Activated CD4-positive, CD25-positive, alpha-beta regulatory T cell treated with anti-CD3 and anti-CD28 coated beads, Interleukin-2, amount 50 U/mL, for 24 hours (primary cell): ENCODE results near the gene NLRP9.

Source experiments
- ATAC-seq, 2 donors: fragments of 150-1000 bp; cut with Tn5 transposase; one replicate each; pipeline ENCODE4 v1.10.0; 2021; ENCODE audit warnings: mild to moderate bottlenecking in 1 of 2, moderate library complexity in 1 of 2

Gene NLRP9

GRCh38 chr19:55672418-55672817 is 65.8 kb downstream of the NLRP9 start:
- no peak for ATAC-seq

DNA sequence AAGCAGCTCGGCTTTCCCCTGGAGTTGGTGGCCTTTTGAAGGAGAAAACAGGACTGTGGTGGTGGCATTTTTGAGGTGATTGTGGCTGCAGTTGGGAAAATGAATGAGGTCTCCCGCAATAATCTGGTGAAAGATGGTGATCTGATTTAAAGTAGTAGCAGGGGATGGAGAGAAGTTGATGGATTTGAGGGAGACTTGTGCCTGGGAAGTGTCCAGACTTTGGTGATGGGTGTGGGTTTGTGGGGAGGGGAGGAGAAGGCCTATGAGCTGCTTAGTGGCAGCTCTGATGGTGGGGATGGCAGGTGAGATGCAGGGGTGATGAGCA is 67.2 kb downstream of the NLRP9 start:
- ATAC-seq: no peak

DNA sequence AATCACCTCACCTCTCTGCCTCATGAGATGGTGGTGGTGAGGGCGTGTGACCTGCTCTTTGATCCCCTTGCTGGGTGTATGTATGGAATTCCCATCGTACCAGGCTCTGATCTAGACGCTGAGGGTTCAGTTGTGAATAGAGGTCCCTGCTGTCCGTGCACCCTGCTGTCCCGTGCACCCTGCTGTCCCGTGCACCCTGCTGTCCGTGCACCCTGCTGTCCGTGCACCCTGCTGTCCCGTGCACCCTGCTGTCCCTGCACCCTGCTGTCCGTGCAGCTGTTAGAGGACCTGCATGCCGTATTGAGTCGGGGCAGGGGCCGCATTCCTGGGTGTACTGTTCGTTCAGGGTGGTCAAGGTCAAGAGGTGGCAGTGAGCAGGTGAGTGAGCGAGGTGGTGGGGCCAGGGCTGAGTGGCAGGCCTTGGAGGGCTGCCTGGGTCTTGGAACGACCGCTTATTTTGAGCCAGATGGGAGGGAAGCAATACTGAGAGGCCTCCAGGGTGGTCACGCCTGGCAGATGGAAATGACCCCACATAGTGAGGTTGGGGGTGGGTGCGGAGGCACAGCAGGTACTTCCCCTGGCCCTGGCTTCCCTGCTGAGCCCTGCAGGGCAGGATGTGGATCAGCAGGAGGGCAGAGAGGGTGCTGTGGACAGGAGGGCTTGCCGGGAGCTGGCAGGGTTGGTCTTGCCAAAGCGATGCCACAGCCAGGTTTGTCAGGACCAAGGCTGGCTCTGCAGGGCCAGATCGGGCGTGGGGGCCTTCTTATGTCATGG is 67.7 kb downstream of the NLRP9 start:
- no peak for ATAC-seq

- no peak for ATAC-seq
Observed at GRCh38 chr19:55669418-55670279, 68.6 kb downstream of the NLRP9 start.

DNA sequence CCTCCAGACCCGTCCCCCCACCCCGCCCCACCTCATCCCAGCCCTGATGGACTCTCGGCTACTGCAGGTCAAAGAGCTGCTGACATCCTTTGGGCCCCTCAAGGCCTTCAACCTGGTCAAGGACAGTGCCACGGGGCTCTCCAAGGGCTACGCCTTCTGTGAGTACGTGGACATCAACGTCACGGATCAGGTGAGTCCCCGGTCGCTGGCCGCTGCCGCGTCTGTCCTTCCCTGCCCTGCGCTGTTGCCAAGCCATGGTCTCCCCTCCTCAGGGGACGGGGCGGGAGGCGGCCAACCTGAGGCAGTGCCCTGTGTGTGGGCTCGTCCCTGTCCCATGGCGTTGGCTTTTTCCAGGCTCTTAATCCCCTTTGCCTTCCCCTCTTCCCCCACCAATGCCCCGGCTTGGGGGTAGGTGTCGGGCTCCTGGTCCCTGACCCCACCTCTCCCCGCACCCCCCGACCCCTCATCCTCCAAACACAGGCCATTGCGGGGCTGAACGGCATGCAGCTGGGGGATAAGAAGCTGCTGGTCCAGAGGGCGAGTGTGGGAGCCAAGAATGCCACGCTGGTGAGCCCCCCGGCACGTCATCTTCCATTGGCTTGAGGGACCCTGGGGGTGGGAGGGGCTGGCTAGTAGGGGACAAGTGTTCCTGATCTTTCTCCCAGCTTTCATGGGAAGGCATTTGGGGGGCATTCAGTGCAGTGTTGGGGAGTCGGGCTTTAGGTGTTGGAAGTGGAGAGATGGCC is 69.4 kb downstream of the NLRP9 start:
- ATAC-seq: no peak

DNA sequence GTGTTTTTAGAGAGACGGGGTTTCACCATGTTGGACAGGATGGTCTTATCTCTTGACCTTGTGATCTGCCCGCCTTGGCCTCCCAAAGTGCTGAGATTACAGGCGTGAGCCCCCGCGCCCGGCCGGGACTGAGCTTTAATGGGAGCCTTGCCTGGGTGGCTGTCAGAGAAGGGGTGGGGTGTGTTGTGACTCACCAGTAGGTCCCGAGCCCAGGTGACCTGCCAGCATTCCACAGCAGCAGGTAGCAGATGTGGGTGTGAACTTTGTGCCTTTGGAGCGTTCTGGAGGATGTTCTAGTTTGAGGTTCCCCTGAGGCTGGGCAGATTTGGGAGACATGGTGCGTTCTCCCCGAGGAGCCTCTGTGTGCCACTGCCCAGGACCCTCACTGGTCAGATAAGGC is 70.2 kb downstream of the NLRP9 start:
- ATAC-seq: no peak

DNA sequence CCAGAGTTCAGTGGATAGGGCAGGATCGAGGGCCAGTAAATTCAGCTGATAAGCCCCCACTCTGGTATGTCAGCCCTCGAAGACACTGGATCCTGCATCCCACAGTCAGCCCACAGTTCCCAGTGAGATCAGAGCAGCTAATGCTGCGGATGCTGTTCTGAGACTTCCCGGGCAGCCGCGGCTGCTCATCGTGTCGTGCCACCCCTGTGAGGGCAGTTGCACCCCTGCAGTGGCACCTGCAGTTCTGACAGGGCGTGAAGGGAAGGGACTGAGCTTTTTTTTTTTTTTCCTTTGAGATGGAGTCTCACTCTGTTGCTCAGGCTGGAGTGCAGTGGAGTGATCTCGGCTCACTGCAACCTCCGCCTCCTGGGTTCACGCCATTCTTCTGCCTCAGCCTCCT is 70.7 kb downstream of the NLRP9 start:
- ATAC-seq: no peak

DNA sequence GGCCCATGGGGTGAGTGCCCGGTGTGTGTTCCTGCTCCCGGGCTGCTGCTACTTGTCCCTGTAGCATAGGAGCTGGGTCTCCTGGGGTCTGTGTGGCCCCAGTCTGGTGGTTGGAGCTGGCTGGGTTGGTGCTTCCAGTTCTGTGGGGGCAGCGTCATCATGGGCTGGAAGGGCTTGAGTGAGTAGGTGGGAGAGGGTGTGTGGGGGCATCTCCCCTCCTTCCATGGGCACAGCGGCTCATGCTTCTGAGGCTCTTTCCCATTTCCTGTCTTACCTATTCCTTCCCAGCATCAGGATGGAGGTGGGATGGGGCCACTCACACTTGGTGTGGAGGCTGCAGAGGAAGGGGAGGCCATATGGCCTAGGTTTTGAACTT is 71.2 kb downstream of the NLRP9 start:
- ATAC-seq: no peak

DNA sequence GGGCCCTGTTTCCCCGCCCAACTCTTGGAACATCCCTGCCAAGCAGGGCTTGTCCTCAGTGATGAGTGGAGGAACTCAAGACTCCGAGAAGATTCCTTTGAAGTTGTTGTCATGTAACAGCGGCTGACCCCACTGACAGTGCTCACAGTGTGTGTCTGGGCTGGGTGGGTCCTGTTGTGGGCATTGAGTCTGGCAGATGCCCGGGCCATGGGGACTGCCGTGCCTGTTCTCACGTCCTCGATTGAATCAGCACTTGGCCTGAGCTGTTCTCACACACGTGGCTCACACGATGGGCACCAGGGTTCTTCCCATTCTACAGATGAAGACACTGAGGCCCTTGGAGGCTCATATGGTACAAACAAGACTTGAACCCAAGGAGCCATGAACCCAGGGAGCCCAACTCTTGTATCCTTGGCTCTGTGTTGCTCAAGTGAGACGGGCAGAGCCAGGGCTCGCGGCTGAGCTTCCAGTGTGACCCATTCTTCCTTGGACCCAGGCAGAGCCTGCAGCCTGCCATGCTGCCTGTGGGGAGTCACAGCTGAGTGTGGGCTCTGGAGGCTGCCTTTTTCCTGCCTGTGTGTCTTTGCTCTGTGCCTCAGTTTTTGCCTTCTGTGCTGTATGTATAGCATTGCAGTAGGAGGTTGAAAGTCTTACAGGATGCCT is 71.7 kb downstream of the NLRP9 start:
- no peak for ATAC-seq

GRCh38 chr19:55663846-55664536 is 74.2 kb downstream of the NLRP9 start:
- ATAC-seq: no peak

- no peak for ATAC-seq
Observed at GRCh38 chr19:55661826-55662225, 76.4 kb downstream of the NLRP9 start.

GRCh38 chr19:55660991-55661390 is 77.2 kb downstream of the NLRP9 start:
- no peak for ATAC-seq

DNA sequence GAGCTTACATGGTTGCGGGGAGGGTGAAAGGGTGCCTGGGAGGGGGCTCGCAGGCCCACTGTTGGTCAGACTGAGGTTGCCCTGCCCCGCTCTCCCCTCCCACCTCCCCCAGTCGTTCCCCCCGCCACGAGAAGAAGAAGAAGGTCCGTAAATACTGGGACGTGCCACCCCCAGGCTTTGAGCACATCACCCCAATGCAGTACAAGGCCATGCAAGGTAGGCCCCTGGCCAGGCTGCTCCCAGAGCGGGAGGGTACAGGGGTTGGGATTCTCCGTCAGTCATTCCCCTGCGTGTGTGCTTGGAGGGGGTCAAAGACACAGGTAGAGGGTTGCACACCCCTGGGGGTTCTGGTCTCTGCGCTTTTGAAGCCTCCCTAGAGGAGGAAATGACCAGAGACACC is 77.8 kb downstream of the NLRP9 start:
- ATAC-seq: no peak

DNA sequence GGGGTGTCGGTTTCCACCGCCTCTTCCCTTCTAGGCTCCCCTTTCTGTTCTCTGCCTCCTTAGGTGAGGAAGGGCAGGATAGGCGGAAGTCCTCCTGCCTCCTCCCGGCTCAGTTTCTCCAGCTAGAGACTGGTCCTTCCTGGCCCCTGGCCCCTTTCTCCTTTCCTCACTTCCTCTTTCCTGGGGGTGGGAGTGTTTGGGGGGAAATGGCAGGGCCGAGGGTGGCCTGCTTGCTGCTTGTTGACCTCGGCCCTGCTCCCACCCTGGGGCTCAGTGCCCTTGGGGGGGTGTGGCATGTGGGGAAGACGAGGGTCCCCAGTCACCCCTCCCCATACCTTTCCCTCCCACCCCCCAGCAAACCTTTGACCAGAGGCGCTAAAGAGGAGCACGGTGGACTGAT is 78.4 kb downstream of the NLRP9 start:
- no peak for ATAC-seq

- ATAC-seq: no peak
Observed at GRCh38 chr19:55658846-55659459, 79.2 kb downstream of the NLRP9 start.
